ENCODE measurements around the gene FCN3.

Gene FCN3

GRCh38 chr1:27358038-27358927 lies 16.3 kb downstream of the FCN3 start:
- no peak for DNase-seq (ENCODE audit: low read depth)

GRCh38 chr1:27357281-27358037 lies 17.2 kb downstream of the FCN3 start:
- DNase-seq (ENCODE audit: low read depth) = peak; percentile 72

GRCh38 chr1:27356619-27357280 lies 17.9 kb downstream of the FCN3 start:
- no peak for DNase-seq (ENCODE audit: low read depth)

GRCh38 chr1:27356277-27356618 lies 18.4 kb downstream of the FCN3 start:
- no peak for DNase-seq (ENCODE audit: low read depth)

GRCh38 chr1:27355683-27356082 lies 18.9 kb downstream of the FCN3 start:
- no peak for DNase-seq (ENCODE audit: low read depth)

GRCh38 chr1:27353629-27354028 lies 21.0 kb downstream of the FCN3 start:
- no peak for DNase-seq (ENCODE audit: low read depth)

GRCh38 chr1:27353166-27353565 lies 21.5 kb downstream of the FCN3 start:
- DNase-seq (ENCODE audit: low read depth) = no peak

GRCh38 chr1:27351541-27352107 lies 23.0 kb downstream of the FCN3 start:
- DNase-seq (ENCODE audit: low read depth) = no peak

GRCh38 chr1:27350663-27351540 lies 23.7 kb downstream of the FCN3 start:
- no peak for DNase-seq (ENCODE audit: low read depth)

GRCh38 chr1:27349784-27350662 lies 24.6 kb downstream of the FCN3 start:
- DNase-seq (ENCODE audit: low read depth) = no peak

- DNase-seq (ENCODE audit: low read depth) = no peak
Observed at GRCh38 chr1:27348861-27349783, 25.5 kb downstream of the FCN3 start.

GRCh38 chr1:27346991-27347624 lies 27.5 kb downstream of the FCN3 start:
- no peak for DNase-seq (ENCODE audit: low read depth)

GRCh38 chr1:27346357-27346756 lies 28.3 kb downstream of the FCN3 start:
- no peak for DNase-seq (ENCODE audit: low read depth)

- DNase-seq (ENCODE audit: low read depth) = no peak
Observed at GRCh38 chr1:27345272-27345671, 29.4 kb downstream of the FCN3 start.

- DNase-seq (ENCODE audit: low read depth) = no peak
Observed at GRCh38 chr1:27343639-27344025, 31.0 kb downstream of the FCN3 start.

- peak; percentile 81 for DNase-seq (ENCODE audit: low read depth)
Observed at GRCh38 chr1:27342778-27343638, 31.6 kb downstream of the FCN3 start.

- DNase-seq (ENCODE audit: low read depth) = no peak
Observed at GRCh38 chr1:27342391-27342777, 32.2 kb downstream of the FCN3 start.
